Neural cell (in vitro differentiated cells): ENCODE measurements around the gene PPP1R3D.

Source experiments
- CTCF ChIP-seq: fragments of 450-650 bp; IDR thresholded peaks from 2 replicates; pipeline ENCODE4 v1.5.1; 2014; ENCODE audit warnings: antibody characterized with exemption, mild to moderate bottlenecking, moderate library complexity; ENCODE audit not compliant: poor library complexity, severe bottlenecking
- EP300 ChIP-seq: fragments of 450-650 bp; conservative IDR thresholded peaks from 2 replicates; pipeline ENCODE4 v1.6.1; 2014; ENCODE audit warnings: antibody characterized with exemption, mild to moderate bottlenecking, moderate library complexity; ENCODE audit not compliant: poor library complexity, severe bottlenecking
- POLR2AphosphoS5 ChIP-seq: IDR thresholded peaks from 2 replicates; pipeline ENCODE4 v1.6.1; 2012
- REST ChIP-seq: IDR thresholded peaks from 2 replicates; pipeline ENCODE4 v1.6.1; 2012; ENCODE audit warnings: borderline replicate concordance

GRCh38 chr20:59939879-59940128 is 301 bp downstream of the PPP1R3D start:
- TF ChIP-seq CTCF (no peak), POLR2AphosphoS5 (no peak), REST (no peak), EP300 (no peak)
